Measurements from ENCODE around the gene PAM.

Gene PAM

DNA sequence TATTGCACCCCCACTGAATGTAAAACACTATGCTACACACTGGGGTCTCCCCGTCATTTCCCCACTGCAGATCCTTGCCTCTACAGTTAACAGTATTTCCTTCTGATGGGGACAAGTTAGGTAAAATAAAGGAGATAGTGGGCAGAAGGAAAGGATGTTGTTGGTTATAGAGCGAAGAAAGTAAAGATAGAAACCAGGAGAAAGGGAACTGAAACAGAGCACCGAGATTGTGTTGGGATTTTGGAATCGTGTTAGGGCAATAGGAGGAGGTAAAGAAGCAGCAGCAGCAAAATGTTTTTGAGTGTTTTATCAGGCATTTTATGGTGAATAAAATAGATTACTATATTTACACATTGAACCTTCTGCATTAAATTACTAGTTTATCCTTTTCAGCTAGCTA is 60.0 kb downstream of the PAM start:
- no peak for DNase-seq (ENCODE audit: low read depth)

DNA sequence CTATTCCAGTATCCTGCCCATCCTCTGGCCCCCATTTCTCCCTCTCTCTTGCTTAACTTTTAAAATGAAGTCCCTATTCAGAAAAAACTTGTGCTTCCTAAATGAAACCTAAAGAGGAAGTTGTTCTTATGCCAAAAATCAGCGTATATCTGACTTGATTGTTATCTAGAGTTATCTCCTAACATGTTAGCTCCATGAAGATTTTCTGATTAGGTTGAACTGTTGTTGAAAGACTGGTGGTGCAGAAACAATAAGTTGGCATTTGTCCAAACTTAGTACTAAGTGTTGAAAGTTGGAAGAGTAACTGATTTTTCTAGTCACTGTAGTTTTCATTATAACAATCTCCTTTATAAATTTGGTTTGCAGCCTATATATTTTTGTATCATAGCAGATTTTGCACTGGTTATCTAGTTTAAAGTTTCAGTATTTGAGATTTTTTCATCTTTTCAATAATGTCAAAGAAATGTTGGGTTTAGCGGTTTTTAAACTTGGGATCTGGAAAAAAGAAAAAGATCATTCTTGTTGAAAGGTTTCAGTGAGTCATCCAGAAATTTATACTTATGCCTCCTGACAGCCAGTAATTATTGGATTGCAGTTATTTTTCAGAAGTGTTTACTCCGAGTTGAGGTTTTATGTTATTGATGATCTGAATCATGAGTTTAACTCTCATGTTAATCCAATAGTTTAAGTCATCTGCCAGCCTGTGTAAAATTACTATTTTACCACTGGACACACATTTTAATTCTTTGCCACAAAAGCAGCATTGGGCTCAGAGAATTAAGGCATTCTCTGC is 60.6 kb downstream of the PAM start:
- no peak for DNase-seq (ENCODE audit: low read depth)

DNA sequence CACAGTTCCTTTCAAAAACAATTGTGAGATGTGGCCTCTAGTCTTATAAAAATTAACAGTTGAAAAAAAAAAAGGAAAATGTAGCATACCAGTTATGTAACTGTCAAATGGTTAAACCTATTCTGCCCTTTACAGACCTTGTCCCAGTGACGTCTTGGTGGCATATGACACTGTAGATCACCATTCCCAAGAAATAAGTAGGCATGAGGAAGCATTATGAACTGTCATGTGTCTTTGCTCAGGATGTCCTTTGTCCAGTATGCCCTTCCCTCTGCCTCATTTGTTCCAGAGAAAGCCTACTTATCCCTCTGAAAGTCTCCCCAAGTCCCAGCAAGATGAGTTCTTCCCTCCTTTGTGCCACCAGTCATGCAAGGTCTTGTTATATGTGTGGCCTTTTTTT is 63.2 kb downstream of the PAM start:
- DNase-seq (ENCODE audit: low read depth), result no peak

DNA sequence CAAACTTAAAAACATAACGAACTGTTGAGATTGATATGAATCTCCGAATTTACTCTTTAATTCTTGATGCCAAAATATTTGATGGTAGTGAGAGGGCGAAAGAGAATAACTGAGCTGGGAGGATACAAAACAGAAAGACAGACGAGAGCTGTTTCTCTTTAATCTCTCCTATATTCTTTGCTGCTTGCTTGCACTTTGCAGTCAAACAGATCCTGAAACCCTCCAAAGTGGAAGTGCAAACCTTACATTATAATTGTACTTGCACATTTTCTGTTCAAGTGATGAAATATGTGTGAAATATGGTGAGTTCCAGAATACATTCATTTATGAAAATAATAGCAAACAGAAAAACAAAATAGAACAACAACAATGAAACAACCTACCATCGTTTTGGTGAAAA is 63.8 kb downstream of the PAM start:
- no peak for DNase-seq (ENCODE audit: low read depth)

DNA sequence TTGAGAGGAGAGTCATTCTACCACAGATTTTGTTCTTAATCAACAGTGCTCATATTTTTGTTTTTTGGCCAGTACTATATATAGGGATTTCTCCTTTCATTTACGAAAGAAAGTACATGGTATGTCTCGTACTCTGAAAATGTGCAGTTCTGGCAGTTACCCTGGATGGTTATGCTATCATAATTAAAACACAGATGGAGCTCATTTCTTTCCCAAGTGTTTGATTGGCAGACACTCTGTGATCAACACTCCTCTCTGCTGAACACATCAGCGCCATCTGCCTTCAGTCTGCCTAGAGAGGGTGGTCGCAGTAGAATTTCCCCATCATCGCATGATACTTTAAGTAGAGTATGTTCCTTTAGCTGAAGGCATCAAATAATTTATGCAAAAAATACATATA is 64.5 kb downstream of the PAM start:
- no peak for DNase-seq (ENCODE audit: low read depth)

DNA sequence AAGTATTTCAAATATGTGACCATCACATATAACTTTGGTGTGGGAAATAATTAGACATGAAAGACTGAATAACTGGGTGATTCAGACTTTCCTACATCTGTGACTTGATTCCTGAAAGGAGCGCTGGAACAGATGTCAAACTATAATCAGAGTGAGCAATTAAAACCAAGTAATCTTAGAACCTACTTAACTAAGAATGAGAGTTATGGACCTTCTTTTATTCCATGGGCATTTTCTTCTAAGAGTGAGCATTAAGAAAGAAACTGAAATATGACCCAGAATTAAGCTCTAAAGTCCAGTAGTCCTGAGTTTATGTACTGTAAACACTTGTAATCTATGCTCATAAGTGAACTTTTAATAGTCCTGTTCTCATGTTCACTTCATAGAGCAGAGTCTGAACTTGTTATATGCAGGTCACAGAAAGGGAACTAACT is 68.4 kb downstream of the PAM start:
- no peak for DNase-seq (ENCODE audit: low read depth)

DNA sequence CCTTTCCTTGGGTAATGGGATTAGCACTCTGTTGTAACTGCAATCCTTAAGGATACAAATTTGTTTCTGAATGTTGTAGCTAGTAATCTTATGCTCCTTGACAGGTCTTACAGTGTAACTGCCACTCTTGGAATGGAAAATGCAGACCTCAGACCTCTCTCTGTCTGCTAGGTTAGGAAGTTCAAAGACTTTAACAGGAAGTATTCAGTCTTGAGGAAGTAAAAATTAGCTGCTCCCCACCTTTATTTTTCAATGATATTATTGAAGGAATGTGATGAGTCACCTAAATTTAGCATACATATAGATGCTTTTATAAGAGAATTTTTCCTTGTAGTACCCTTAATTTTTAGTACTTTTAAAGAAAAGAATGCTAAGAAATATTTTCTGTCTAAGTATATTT is 71.5 kb downstream of the PAM start:
- no peak for DNase-seq (ENCODE audit: low read depth)

DNA sequence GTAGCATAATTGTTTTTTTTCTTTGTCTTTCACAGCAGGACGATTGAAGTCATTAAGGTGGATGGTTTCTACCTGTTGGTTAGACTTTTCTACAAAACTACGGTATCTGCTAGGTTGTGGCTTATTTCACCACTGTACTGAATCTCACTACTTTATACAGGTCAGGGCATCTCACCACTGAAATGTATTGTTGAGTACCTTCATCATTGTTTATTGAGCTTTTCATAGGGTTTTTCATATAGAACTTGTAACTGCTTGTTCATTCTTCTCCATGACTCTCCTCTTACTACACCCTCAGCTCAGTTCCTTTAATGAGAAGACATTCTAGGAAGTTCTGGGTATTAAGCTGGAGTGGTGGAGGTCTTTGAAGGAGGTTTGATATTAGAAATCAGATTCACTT is 75.1 kb downstream of the PAM start:
- no peak for DNase-seq (ENCODE audit: low read depth)

DNA sequence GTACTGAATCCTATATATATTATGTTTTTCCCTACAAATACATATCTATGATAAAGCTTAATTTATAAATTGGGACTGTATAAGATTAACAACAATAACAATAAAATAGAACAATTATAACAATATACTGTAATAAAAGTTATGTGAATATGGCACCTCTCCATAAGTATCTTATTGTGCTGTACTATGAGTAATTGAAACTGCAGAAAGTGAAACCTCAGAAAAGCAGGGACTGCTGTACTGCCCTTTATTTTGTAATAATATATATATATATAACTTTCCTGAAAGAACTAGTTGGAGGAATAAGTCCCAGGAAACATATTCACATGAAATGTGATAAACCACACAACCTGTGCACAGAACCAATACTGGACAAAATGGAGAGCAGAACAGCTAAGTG is 77.3 kb downstream of the PAM start:
- no peak for DNase-seq (ENCODE audit: low read depth)

DNA sequence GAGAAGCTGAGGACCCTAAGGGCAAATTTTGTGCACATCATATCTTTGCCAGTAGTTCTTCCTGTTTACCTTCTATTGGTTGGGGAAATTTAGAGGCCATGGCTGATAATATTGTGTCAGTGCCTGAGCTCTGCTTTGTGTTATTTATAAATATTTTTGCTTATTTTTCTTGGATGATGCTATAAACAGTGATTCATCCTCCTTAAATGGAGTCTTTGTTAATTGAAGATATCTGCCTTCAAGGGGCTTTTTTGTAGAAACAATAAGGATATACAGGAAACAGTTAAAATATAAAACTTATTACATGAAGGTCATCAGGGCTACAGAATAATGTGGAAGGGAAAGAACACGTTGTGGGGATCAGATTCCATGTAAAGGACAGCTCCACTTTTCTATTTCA is 78.0 kb downstream of the PAM start:
- DNase-seq (ENCODE audit: low read depth), result no peak

DNA sequence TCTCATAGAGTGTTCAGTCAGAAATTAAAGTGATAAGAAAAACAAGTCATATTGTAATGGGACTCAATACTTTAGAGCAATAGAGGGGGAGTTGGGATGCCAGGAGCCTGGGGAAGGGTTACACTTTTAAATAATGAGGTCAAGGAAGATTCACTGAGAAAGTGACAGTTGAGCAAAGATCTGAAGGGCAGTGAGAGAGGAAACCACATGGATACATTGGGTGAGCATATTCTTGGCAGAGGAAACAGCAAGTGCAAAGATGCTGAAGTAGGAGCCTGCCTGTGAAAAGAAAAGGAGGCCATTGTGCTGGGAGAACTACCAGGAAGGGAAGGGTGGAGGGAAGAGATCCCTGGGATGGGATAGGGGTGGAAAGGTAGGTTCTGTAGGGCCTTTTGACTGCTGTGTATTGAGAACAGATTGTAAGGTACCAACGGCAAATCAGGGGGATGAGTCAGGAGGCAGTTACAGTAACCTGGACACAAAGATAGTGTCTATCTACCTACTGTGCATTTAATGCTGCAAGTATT is 79.4 kb downstream of the PAM start:
- DNase-seq (ENCODE audit: low read depth), result no peak

DNA sequence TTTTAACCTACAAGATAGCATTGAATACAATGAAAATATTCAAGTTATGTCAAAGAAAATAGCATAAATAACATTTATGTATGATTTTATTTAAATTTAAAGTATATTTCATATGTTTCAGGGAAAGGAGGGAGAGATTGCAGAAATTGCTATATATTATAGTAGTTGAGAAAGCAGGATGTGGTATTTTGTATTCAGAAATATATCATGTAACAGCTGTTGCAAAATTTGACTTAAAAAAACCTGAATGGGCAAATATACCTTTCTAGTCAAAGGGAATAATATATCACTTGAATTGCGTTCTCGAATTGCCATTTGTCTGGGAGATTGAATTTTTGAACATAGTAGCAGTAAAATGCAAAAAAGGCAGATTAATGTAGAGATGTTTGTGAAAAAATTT is 80.6 kb downstream of the PAM start:
- no peak for DNase-seq (ENCODE audit: low read depth)

DNA sequence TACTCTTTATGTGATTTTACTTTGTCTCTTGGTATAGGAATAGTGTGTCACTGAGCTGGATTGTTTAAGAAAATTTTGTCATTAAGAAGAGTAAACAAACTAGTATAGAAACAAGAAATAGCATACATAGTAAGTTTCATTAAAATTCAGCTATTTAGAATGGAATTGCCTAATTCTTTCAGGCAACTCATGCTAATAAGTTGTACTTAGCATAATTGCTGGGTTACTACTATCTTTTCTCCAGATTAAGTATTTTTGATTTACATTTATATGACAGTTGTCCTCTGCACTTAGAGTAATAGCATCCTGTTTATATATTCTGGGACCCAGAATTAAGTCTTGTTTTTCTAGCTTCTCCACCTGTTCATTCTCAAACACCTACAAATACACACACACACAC is 85.9 kb downstream of the PAM start:
- DNase-seq (ENCODE audit: low read depth), result no peak

DNA sequence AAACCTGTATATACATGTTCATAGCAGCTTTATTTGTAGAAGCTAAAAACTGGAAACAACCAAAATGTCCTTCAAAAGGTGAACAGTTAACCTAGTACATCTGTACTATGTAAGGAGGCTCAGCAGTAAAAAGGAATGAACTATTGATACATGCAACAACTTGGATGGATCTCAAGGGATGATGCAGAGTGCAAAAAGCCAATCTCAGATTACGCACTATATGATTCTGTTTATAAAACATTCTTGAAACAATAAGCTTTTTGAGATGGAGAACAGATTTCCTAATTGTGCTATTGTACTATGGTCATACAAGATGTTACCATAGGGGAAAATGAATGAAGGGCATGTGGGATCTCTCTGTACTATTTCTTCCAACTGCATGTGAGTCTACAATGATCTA is 88.9 kb downstream of the PAM start:
- no peak for DNase-seq (ENCODE audit: low read depth)

DNA sequence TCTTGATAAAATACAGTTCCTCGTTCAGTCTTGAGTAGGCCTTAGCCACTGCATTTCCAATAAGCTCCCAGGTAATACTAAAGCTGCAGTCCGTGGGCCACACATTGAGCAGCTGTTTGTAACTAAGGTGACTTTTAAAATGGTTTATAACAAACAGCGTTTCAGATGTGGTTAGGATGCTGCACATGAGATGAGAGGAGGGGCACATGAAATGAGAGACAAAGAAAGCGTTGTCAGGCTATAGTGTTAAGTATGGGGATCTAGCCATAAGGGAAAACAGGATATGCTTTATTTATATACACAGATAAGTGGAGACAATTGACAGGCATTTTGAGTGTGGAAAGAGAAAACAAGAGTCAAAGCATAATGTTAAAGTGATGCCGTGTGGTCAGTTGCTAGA is 89.9 kb downstream of the PAM start:
- DNase-seq (ENCODE audit: low read depth), result no peak

DNA sequence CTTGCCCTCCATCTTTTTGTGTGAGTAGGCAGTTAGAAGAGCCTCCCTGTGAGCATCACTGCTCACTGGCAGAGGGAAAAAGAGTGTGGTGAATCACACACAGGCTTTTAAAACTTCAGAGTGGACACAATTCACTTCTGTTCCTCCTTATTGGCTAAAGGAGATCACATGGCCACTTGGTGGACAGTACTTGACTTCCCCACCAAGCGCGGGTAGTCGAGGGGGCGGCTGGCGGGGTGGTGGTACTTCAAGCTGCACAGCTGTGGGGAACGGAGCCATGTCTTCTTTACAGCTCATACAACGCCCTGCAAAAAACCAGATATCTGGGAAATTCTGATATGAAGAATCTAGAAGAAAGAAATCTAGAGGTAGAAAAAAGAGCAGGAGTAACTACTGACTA is 95.4 kb downstream of the PAM start:
- no peak for DNase-seq (ENCODE audit: low read depth)

DNA sequence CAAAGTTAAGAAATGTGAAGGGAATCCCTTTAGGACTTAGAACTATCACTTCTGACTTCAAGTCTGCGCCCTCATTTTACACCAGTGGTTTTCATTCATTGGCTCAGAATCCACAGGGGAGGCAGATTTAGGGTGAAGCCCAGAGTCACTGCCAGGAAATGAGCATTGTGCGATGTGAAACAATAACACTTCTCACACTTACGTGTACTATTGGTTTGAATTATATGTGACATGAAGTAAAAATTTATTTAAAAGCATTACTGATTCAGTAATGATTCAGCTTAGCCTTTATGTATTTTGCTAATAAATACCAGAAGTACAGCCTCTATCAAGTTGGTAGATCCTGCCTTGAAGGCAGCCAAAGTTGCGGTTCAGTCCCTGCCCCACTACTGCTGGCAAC is 98.6 kb downstream of the PAM start:
- DNase-seq (ENCODE audit: low read depth), result no peak

DNA sequence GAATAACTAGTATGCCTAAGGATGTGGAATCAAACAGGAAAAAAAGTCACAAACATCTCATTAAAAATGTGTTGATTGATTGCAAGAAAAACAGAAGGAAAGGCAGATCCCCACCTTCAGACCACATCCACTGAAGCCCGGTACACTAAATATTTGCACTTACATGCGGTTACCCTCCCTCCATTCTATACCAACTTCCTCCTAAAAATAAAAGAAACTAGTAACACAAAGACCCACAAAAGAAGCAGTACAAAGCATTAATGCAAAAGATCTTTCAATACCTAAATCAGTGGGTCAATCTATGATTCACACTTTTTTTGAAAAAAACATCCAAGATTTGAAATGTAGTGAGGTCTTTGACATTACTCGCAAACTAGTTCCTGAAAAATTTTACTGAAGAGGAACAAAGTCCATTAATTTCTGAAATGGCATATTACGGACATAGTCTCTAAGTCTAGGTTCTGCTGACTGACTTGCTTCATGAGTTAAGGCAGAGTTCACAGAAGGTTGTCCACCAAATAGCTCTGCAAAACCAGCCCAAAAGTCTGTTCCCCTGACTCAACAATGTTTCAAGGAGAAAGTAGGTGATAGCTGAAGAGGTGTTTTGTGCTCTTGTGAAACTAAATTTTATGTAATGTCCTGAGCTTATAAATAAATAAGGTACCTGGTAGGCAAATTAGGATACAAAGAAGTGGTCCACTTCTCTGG is 100.7 kb downstream of the PAM start:
- no peak for DNase-seq (ENCODE audit: low read depth)

DNA sequence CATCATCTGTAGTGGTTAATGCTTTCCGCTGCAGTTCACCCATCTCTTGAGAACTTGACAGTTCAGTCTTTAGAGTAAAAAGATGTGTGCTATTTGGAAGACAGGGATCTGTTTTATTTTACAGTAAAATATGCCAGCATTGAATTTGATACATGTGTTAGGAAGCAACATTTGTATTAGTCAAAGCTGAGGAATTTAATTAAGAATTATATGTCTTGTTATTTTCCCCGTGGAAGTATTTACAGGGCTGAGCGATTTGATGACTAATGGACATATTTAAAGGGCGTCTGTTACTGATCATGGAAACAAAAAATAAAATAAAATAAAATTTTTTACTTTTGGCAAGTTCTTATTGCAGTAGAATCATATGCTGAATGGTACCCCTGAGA is 101.3 kb downstream of the PAM start:
- DNase-seq (ENCODE audit: low read depth), result no peak

DNA sequence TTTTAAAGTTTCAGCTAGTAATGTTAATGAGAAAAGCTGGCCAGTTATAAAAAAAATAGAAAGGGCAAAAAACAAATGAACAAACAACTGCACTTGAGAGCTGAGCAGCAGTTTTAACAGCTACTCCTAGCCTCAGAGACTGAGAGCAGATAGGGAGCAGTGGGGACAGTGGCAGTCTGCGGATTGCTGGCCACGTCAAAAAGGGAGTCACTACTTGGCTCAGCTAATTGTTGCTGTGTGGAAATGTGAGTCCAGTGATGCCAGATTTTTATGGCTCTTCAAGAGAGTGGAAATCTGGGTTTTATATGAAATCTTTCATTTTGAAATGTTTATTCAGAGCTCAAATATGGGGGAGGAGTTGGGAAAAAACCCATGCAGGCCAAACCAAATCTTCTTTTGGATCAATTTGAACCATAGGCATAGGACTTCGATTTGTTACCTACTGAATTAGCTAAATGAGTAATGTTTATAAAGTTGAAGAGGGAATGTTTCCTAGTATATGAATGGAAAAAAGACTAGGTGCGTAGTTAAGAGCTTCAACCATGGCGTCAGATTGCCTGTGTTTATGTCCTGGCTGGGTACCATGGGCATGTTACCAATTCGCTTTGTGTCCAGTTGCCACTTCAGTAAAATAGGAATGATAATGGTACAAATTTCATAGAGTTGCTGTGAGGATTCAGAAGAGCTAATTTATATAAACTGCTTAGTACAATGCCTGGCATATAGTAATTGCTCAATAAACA is 102.1 kb downstream of the PAM start:
- DNase-seq (ENCODE audit: low read depth), result no peak

DNA sequence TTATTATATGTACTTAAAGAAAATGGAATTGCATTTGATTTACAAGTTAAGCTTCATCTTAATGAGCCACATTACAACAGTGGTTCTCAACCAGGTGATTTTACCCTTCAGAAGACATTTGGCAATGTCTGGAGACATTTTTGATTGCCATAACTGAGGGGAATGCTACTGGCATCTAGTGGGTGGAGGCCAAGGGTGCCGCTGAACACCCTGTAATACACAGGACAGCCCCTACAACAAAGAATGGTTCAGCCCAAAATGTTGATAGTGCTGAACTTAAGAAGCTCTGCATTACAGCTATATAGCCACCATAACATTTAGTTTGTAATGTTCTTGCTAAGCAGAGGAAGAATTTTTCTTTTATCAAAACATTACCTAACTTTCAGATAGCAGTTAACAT is 103.1 kb downstream of the PAM start:
- no peak for DNase-seq (ENCODE audit: low read depth)

DNA sequence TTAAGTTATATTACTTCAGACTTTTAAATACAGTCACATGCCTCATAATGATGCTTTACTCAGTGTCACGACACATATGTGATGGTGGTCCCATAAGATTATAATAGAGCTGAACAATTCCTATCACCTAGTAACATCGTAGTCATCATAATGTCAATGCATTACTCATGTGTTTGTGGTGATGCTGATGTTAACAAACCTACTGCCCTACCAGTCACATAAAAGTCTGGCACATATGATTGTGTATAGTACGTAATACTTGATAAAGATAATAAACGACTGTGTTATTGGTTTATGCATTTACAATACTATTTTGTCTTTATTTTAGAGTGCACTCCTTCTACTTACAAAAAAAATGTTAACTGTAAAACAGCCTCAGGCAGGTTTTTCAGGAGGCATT is 103.7 kb downstream of the PAM start:
- no peak for DNase-seq (ENCODE audit: low read depth)

DNA sequence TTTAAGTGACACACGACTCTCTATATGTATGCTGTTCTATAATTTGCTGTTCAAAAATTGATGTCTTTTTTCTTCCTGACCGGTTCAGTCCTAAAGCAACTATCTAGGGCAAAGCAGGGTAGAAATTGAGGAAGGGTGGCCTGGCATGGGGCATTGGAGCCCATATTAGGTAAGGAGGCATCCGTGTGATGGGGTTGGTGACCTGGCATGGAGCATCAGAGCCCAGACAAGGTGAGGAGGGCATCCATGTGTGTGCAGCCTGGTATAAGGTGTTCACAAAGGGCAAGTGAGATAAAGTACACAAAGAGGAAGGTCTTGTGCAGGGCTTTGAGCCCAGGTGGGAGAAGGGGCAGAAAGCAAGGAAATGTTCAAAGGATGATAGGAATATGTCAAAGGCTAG is 104.9 kb downstream of the PAM start:
- DNase-seq (ENCODE audit: low read depth), result no peak
